Keratinocyte (primary cell): ENCODE results near the gene HSFX1. TPM values are rescaled to one million over a fixed set of nuclear protein-coding genes. Genes with fewer than 3 reads are reported as not detected.
"Not testable (repeated sequence)": the region's sequence is repeated elsewhere in the genome, so short reads cannot be mapped to it uniquely, and the experiment has no call there.

Experiments
- DNase-seq: peaks from one replicate; pipeline ENCODE4 v3.0.0-alpha.2; 2011; ENCODE audit warnings: low read depth, missing footprints, low spot score
- FAIRE-seq: peaks from 2 replicates; lab custom pipeline; 2011; peaks lifted over from hg19 to GRCh38; lab: Jason Lieb, UNC
- H2AFZ ChIP-seq: 2 replicates; pipeline ENCODE4 v1.6.0; 2012; ENCODE audit warnings: low read length, control low read depth, inconsistent platforms; ENCODE audit not compliant: control insufficient read depth
- H3K27ac ChIP-seq: 2 replicates; pipeline ENCODE4 v1.5.1; 2011; ENCODE audit warnings: low read length; ENCODE audit not compliant: control insufficient read depth, insufficient read depth
- H3K27me3 ChIP-seq: 3 replicates; pipeline ENCODE4 v1.6.0; 2011; ENCODE audit warnings: low read length; ENCODE audit not compliant: control insufficient read depth, insufficient read depth; ENCODE audit errors: extremely low read depth
- H3K36me3 ChIP-seq, 2 experiments: 2 replicates in 1 of 2; 3 replicates in 1 of 2; pipeline ENCODE4 v1.5.1; 2011; ENCODE audit warnings: low read length in 2 of 2, mild to moderate bottlenecking in 1 of 2; ENCODE audit not compliant: control insufficient read depth in 2 of 2, insufficient read depth in 2 of 2; ENCODE audit errors: extremely low read depth in 1 of 2
- H3K4me1 ChIP-seq: 3 replicates; pipeline ENCODE4 v1.5.1; 2011; ENCODE audit warnings: low read length; ENCODE audit not compliant: control insufficient read depth, insufficient read depth; ENCODE audit errors: extremely low read depth
- H3K4me2 ChIP-seq: 3 replicates; pipeline ENCODE4 v1.6.0; 2011; ENCODE audit warnings: low read depth, low read length; ENCODE audit not compliant: control insufficient read depth, insufficient read depth; ENCODE audit errors: extremely low read depth
- H3K4me3 ChIP-seq, 3 experiments: fragments of 200-600 bp in 1 of 3; sonication (generic) in 1 of 3; 2 replicates in 2 of 3; 3 replicates in 1 of 3; pipeline ENCODE4 v1.5.1; 2011 to 2016; ENCODE audit warnings: low read length in 3 of 3, mild to moderate bottlenecking in 3 of 3, control low read depth in 2 of 3, inconsistent platforms in 1 of 3, low read depth in 1 of 3, mixed read lengths in 1 of 3, mixed run types in 1 of 3, moderate library complexity in 1 of 3; ENCODE audit not compliant: control insufficient read depth in 2 of 3, insufficient read depth in 2 of 3; ENCODE audit errors: extremely low read depth in 1 of 3
- H3K79me2 ChIP-seq: 2 replicates; pipeline ENCODE4 v1.6.0; 2012; ENCODE audit warnings: low read length; ENCODE audit not compliant: control insufficient read depth, insufficient read depth
- H3K9ac ChIP-seq: 3 replicates; pipeline ENCODE4 v1.6.0; 2011; ENCODE audit warnings: low read length; ENCODE audit not compliant: control insufficient read depth, insufficient read depth; ENCODE audit errors: extremely low read depth
- H3K9me1 ChIP-seq: 3 replicates; pipeline ENCODE4 v1.6.0; 2011; ENCODE audit warnings: low read length; ENCODE audit not compliant: control insufficient read depth, insufficient read depth; ENCODE audit errors: extremely low read depth
- H3K9me3 ChIP-seq: 2 replicates; pipeline ENCODE4 v1.5.1; 2012; ENCODE audit warnings: low read depth, low read length; ENCODE audit not compliant: control insufficient read depth
- H4K20me1 ChIP-seq: 3 replicates; pipeline ENCODE4 v1.6.0; 2011; ENCODE audit warnings: low read length; ENCODE audit not compliant: control insufficient read depth, insufficient read depth; ENCODE audit errors: extremely low read depth
- EZH2 ChIP-seq: IDR thresholded peaks from one replicate; pipeline ENCODE4 v1.6.1; 2012; ENCODE audit warnings: inconsistent platforms, mild to moderate bottlenecking, low read length, moderate library complexity
- dilution Hi-C: fragments of 300-500 bp; cut with MboI; formaldehyde crosslinking; loops from one replicate; pipeline ENCODE4 v1.7.0; 2020; ENCODE audit warnings: low sequenced_read_pairs; ENCODE audit not compliant: extremely low pct_ligation_motif_present
- polyA plus RNA-seq, 5 experiments: library from polyadenylated mRNA; depleted of rRNA in 3 of 5; stranded (reverse) in 3 of 5; stranded (forward) in 1 of 5; unstranded in 1 of 5; fragments of >200 nt; gene quantifications; 1 replicate in 1 of 5; 2 replicates in 3 of 5; 3 replicates in 1 of 5; pipeline versions ENCODE4 v1.2.1 to v1.2.3, GENCODE V29; 2011 to 2012; ENCODE audit warnings: missing spikeins in 2 of 5, low read depth in 1 of 5, low replicate concordance in 1 of 5
- TF ChIP-seq, protein P1 (sequence below), 3 experiments: IDR thresholded peaks in 1 of 3; conservative IDR thresholded peaks in 1 of 3; optimal IDR thresholded peaks in 1 of 3; 2 replicates in 2 of 3; 3 replicates in 1 of 3; pipeline versions ENCODE3 to v1.5.1; 2011; ENCODE audit warnings: low read length in 3 of 3, mild to moderate bottlenecking in 3 of 3, moderate library complexity in 2 of 3, control low read depth in 1 of 3, inconsistent platforms in 1 of 3; ENCODE audit not compliant: insufficient read depth in 2 of 3; ENCODE audit errors: extremely low read depth in 1 of 3

HSFX1 gene
- polyA plus RNA-seq, 1 donor (not counting 4 experiments of a cell fraction or from before 2014, with no cell fraction given): not detected

DNA sequence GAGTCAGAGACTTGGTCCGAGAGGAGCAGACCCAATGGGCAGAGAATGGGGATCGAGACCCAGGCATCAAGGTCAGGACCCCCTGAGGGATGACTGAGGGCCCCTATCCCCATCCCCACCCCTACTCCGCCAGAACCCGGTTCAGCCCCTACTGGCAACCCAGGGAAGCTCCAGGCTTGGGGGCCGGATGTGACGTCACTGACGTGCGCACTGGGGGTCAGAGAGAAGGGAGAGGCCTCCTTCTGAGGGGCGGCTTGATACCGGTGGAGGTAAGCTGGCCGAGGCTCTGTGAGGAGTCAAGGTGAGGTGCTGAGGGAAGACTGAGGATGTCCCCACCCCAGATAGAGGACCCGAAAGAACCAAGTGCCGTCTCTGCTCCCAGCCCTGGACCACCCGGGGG lies 7.9 kb downstream of the HSFX1 start, which contains the start of gene MAGEA9:
TSS of gene MAGEA9 (plus strand) at position 204 of the 400 bp plus-strand sequence. CDS start 4,281 bp downstream, outside the sequence.
- H3K9ac ChIP-seq, H3K36me3 ChIP-seq, H3K9me3 ChIP-seq, H3K9me1 ChIP-seq, H4K20me1 ChIP-seq, H2AFZ ChIP-seq, H3K4me1 ChIP-seq, H3K27ac ChIP-seq, dilution Hi-C loops, H3K27me3 ChIP-seq, FAIRE-seq, H3K4me2 ChIP-seq, H3K4me3 ChIP-seq, H3K79me2 ChIP-seq, DNase-seq: not testable (repeated sequence)

GRCh38 chrX:149795531-149795930 lies 21.7 kb downstream of the HSFX1 start:
- H3K36me3 ChIP-seq, H3K4me3 ChIP-seq, H3K9me1 ChIP-seq, dilution Hi-C loops, H3K27me3 ChIP-seq, DNase-seq, H3K9me3 ChIP-seq, H3K4me2 ChIP-seq, H2AFZ ChIP-seq, H3K27ac ChIP-seq, H3K4me1 ChIP-seq, H4K20me1 ChIP-seq, H3K9ac ChIP-seq, H3K79me2 ChIP-seq: not testable (repeated sequence)
- peak; percentile 73 for FAIRE-seq

DNA sequence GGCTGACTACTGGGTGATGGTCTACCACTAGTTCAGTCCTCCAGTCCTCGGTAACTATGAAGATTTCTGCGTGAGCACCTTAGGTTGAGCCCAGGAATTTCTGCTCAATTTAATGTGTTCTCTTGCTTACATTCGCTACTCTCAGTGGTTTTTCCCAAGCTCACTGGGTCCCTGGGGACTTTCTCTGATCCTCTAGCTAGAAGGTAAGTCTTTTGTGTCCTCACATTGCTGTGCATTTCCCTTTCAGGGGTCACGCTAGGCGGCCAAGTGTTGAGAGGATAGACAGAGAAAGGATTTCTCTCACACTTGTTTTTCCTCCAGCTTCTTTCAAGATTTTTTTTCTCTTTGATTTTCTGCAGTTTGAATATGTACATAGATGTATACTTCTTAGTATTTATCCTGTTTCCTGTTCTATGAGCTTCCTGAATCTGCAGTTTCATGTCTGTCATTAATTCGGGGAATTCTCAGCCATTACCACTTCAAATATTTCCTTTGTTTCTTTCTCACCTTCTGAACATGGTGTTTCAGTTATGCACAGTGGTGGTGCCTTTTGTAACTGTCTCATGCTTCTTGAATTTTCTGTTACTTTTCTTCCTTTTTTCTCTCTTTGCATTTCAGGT lies 25.3 kb downstream of the HSFX1 start:
- FAIRE-seq (no peak), DNase-seq (no peak)
- no peaks in the 10 kb centered on the region for H3K79me2 ChIP-seq
- no peak overlapping the region for H3K27ac ChIP-seq
- no peaks in the 10 kb centered on the region for H4K20me1 ChIP-seq
- no peak overlapping the region for H2AFZ ChIP-seq
- no peak overlapping the region for H3K4me2 ChIP-seq
- H3K27me3 ChIP-seq: no peaks in the 10 kb centered on the region
- no peaks in the 10 kb centered on the region for H3K9me3 ChIP-seq
- TF ChIP-seq EZH2: no peak
- TF ChIP-seq, protein P1, sequence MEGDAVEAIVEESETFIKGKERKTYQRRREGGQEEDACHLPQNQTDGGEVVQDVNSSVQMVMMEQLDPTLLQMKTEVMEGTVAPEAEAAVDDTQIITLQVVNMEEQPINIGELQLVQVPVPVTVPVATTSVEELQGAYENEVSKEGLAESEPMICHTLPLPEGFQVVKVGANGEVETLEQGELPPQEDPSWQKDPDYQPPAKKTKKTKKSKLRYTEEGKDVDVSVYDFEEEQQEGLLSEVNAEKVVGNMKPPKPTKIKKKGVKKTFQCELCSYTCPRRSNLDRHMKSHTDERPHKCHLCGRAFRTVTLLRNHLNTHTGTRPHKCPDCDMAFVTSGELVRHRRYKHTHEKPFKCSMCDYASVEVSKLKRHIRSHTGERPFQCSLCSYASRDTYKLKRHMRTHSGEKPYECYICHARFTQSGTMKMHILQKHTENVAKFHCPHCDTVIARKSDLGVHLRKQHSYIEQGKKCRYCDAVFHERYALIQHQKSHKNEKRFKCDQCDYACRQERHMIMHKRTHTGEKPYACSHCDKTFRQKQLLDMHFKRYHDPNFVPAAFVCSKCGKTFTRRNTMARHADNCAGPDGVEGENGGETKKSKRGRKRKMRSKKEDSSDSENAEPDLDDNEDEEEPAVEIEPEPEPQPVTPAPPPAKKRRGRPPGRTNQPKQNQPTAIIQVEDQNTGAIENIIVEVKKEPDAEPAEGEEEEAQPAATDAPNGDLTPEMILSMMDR (optimal IDR thresholded peaks at IDR 0.05 in 1 of 3, IDR thresholded peaks at IDR 0.05 in 1 of 3, conservative IDR thresholded peaks at IDR 0.05 in 1 of 3; ENCODE audit: extremely low read depth in 1 of 3, insufficient read depth in 2 of 3, low read length in 3 of 3): no peak
- dilution Hi-C loops: no loop called here
- no peak overlapping the region for H3K9ac ChIP-seq
- no peak overlapping the region for H3K4me3 ChIP-seq
- H3K4me1 ChIP-seq: no peaks in the 10 kb centered on the region
- no peaks in the 10 kb centered on the region for H3K9me1 ChIP-seq
- H3K36me3 ChIP-seq: no peaks in the 10 kb centered on the region
